GM04504 (cell line): ENCODE data around the gene DAB2IP.

Experiments
- DNase-seq: peaks from one replicate; pipeline ENCODE4 v3.0.0-alpha.2; 2012; ENCODE audit warnings: low read depth

The DAB2IP gene

DNA sequence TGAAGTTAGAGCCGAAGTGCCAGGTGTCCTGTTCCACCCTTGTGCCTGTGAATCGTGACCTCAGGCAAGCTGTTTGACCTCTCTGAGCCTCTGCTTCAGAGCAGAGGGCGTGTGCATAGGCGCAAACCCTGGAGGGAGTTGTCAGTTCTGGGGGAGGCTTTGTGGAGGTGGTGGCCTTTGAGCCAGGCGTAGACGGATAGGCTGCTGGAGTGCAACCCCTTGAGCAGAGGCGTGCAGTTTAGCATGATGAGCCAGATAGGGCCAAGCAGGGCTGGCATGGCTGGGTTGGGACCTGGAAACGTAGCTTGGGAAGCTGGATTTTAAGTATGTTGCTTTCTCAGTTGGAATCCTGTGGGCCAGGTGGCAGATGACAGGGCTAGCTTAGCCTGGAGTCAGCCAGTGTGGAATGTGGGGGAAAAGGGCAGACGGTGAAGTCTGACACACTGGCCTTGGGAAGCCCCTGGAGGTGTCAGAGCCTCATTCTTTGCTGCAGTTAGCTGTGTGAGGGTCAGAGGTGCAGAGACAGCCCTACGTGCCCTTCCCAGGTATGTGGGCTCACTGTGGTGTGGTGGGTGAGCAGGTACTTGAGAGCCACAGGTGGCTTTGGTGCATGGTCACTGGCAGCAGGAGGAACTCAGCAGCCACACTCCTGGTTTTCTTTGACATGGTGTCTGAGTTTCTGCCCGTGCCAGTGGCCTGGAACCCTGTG, 93.4 kb downstream of the DAB2IP start:
- no peak for DNase-seq

GRCh38 chr9:121745396-121745695, 93.9 kb downstream of the DAB2IP start:
- DNase-seq: no peak

- no peak for DNase-seq
Measured at GRCh38 chr9:121746411-121746810, 95.0 kb downstream of the DAB2IP start.

DNA sequence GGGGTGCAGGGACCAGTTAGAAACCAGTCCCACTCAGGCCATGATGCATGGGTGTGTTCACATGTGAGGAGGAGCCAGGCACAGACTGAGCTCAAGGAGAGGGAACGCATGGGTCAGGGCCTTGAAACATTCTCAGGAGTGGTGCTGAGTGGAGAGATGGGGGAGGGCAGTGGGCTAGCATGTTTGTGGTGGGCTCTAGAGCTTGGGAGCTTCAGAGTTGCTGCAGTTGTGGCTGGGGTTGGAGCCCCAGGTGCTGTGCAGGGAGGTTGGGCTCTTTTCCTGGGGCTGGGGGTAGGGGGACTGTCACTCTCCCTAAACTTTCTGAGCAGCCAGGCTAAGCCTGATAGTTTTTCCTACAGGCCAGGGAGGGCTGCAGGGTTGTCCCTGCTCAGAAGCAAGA, 95.4 kb downstream of the DAB2IP start:
- no peak for DNase-seq

GRCh38 chr9:121748074-121748473, 96.6 kb downstream of the DAB2IP start:
- DNase-seq: no peak

DNA sequence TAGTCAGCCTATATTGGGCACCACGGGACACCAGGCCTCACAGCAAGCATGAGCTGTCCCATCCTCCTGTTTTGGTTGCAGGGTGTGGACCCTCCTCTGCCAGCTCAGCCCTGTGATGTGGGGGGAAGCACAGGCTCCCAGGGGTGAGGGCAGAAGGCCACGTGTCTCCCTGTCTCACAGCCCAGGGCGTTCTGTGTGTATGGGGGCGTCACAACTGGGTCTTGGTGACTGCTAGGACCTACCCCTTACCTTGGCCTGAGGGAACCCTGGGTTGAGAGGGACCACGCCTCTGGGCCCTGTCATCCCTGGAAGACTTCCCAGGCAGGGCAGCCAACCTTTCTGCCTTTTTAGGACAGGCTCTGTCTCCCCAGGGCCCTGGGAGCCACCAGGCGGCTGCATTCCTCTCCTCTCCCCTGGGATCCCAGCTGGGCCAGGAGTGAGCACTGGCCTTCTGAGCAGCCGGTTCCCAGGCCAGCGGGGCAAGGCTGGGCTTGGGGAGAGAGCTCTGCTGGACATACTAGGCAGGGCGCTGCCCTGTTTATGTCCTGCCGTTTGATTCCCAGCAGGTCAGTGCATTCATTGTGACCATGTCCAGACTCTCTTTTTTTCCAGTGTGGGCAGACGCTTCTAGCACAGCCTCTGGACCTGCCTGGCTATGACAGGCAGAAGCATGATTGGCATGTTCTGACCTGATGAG, 97.4 kb downstream of the DAB2IP start:
- no peak for DNase-seq

GRCh38 chr9:121749614-121750013, 98.2 kb downstream of the DAB2IP start:
- DNase-seq: no peak

DNA sequence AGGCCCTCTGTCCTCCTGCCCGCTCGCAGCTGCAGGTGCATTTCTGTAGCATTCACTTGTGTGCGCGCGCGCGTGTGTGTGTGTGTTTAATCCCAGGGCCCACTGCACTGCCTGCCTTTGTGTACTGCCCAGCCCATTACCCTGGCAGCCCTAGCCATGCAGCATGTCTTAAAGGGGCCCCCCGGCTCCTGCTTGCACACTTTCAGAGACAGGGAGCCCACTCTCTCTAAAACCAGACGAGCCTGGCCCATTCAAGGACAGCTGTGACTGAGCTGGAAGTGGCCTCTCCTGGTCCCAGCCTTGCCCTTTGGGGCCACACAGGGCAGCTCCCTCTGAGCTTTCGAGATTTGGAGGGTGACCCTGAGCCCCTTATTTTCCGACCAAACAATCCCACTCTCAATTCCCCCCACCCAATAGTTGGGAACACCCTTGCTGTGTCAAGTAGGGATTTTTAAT, 98.9 kb downstream of the DAB2IP start:
- no peak for DNase-seq

GRCh38 chr9:121750715-121751623, 99.5 kb downstream of the DAB2IP start:
- DNase-seq: no peak

DNA sequence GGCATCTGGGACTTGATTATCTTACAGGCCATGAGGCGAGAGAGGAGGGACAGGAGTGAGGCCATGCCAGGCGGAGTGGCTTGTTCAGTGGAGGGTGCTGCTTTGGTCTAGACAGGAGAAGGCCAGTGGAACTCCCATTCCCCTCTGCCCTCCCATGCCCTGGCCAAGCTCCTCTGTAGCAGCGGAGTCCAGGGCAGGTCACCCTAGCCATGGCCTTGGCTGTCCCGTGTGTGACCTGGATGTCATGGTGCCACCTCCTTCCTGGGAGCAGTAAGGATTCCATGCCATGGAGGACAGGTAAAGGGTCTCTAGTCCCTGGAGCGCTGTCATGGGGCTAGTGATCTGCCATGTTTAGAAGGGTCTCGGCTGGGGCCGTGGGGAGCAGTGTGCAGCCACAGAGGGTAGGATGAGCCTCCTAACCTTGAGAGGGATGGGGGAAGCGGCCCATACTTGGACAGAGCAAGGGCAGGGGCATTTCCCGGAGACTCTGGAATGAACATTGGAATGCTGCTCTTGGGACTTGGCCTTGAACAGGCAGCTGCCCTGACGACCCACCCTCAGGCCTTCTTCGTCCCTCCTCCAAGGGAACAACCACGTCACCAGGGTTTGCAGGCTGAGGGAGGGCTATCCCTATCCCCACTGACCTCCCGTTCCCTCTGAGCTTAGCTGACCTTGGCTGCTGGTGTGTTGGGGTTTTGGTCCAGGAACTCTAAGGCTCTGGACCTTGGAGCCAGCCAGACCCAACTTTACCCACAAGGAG, 100.4 kb downstream of the DAB2IP start:
- no peak for DNase-seq

GRCh38 chr9:121752929-121753328, 101.5 kb downstream of the DAB2IP start:
- DNase-seq: no peak

- DNase-seq: no peak
Measured at GRCh38 chr9:121753802-121754654, 102.6 kb downstream of the DAB2IP start.

GRCh38 chr9:121754655-121755436, 103.4 kb downstream of the DAB2IP start:
- DNase-seq: no peak

DNA sequence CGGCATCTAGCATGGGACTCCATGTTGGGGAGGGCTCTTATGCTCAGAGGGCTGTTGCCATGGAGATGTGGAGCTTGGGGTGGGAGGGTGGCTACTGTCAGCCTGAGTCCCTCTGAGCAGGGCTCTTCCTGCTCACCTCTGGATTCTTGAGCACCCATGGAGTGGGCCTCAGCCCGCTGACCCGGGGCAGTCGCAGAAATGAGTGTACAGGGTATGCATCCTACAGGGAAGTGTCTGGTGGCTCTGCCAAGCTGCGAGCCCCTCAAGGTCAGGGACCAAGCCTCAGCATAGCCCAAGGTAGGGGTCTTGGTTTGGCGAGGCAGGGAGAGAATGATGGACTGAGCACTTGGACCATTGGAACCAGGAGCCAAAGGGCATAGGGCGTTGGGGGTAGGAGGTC, 104.1 kb downstream of the DAB2IP start:
- no peak for DNase-seq

DNA sequence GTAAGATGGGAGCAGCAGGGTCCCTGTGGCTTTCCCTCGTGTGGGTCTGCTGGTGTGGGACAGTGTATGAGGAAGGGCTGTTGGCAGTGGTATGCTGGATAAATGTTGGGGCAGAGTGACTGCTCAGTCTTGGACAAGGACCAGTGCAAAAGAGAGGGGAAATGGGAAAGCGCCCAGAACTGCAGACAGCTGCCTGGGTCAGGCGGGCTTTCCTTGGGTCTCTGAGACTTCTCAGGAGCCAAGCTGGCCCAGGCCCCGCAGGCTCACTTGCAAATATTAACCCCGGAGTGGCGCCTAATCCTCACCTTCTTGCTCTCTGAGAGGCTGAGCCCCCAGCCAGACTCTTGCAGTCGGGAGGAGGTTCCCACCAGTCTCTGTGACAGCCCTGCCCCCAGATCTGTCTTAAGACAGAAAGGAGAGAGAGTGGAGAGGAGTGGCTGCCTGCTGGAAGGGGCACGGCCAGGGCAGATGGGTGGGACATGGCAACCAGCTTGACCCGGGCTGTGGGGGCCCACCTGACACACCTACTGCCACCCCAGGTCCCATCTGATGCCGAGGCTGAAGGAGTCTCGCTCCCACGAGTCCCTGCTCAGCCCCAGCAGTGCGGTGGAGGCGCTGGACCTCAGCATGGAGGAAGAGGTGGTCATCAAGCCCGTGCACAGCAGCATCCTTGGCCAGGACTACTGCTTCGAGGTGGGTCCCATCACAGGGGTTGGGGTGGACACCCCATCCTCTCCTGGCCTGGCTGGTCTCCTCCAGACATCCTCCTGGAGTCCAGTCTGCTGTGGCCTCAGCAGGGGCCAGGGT, 105.2 kb downstream of the DAB2IP start:
- no peak for DNase-seq

DNA sequence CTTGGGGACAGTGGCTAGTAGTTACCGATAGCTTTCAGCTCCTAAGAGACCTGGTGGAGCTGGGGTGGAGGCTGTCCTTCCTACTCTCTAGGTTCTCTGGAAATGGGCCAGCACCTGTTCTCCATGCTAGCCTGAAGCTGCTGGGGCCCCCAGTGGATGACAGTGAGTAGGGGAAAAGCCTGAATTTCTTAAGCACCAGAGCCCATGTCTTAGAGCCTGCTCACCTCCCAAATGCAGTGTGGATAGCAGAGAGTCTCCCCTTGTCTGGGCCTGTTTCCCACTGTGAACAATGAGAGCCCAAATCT, 105.8 kb downstream of the DAB2IP start:
- no peak for DNase-seq

DNA sequence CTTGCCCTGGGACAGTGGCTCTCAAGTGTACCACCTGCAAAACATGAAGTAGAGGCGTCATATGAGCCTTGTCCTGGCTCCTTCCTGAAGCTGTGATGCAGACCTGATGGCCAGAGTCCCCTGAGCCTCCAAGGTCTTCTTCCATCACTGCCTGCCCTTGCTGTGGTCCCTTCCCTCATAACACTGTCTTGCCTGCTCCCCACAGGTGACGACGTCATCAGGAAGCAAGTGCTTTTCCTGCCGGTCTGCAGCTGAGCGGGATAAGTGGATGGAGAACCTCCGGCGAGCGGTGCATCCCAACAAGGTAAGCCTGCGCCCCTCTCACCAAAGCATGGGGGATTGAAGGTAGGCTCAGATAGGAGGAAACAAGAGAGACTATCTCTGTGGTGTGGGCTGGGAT, 107.3 kb downstream of the DAB2IP start:
- no peak for DNase-seq

GRCh38 chr9:121759996-121760395, 108.6 kb downstream of the DAB2IP start:
- no peak for DNase-seq

DNA sequence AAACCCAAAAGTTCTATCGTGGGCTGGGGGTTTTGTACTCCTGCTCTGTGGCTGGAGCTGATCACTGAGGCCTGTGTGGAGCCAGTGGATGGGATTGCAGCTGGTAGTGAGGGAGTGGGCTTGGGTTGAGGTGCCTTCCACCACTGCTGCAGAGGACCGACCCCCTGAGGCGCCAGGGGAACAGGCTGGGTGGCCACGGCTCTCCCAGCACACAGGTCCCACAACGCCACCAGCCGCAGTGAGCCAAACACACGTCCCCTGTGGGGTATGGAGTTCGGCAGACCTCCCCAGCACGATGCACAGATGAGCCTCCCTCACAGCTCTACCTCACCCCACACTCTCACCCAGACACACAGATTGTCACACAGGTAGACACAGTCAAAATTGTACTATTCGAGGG, 109.1 kb downstream of the DAB2IP start:
- no peak for DNase-seq

DNA sequence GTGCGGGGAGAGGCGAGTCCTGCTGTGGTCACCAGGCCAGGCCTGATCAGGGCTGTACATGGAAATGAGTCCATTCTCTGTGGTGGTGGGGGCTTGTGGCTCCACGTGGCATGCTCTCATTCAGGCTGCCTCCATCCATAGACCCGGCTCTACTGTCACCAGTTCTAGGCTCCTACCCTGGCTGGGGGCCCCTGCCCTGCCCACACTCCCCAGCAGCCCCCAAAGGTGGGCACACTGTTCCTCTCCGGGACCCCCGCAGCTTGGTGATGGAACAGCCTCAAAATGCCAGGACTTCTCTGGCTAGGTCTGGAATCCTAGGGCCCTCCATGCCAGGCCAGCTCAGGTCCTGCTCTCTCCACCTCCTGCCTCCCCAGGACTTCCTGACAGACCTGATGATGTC, 111.7 kb downstream of the DAB2IP start:
- no peak for DNase-seq
